Measurements from ENCODE around the gene YIPF3.

The YIPF3 gene

GRCh38 chr6:43491750-43492661 lies 24.7 kb downstream of the YIPF3 start:
- DNase-seq: no peak

- DNase-seq: no peak
Observed at GRCh38 chr6:43490523-43490939, 26.2 kb downstream of the YIPF3 start.

GRCh38 chr6:43489277-43490072 lies 27.3 kb downstream of the YIPF3 start:
- DNase-seq: no peak

GRCh38 chr6:43488667-43489276 lies 28.0 kb downstream of the YIPF3 start:
- DNase-seq: no peak

- DNase-seq: no peak
Observed at GRCh38 chr6:43481591-43482236, 35.0 kb downstream of the YIPF3 start.

- DNase-seq: no peak
Observed at GRCh38 chr6:43481075-43481474, 35.7 kb downstream of the YIPF3 start.

GRCh38 chr6:43478008-43478372 lies 38.7 kb downstream of the YIPF3 start:
- DNase-seq: no peak

GRCh38 chr6:43477235-43478007 lies 39.3 kb downstream of the YIPF3 start, which contains the start of gene TJAP1:
TSS of gene TJAP1 (plus strand) at chr6:43477570. CDS start at chr6:43499002, 21,432 bp downstream.
- DNase-seq: peak; percentile 85 to 95

GRCh38 chr6:43476746-43477145 lies 40.0 kb downstream of the YIPF3 start:
- DNase-seq: no peak

- DNase-seq: no peak
Observed at GRCh38 chr6:43475516-43475915, 41.2 kb downstream of the YIPF3 start.

GRCh38 chr6:43472515-43472914 lies 44.2 kb downstream of the YIPF3 start:
- no peak for DNase-seq

GRCh38 chr6:43471399-43471798 lies 45.3 kb downstream of the YIPF3 start:
- no peak for DNase-seq

- DNase-seq: no peak
Observed at GRCh38 chr6:43469947-43470346, 46.8 kb downstream of the YIPF3 start.

- DNase-seq: no peak
Observed at GRCh38 chr6:43468748-43469681, 47.7 kb downstream of the YIPF3 start.

- DNase-seq: no peak
Observed at GRCh38 chr6:43468240-43468639, 48.5 kb downstream of the YIPF3 start.

- DNase-seq: no peak
Observed at GRCh38 chr6:43467752-43468151, 49.0 kb downstream of the YIPF3 start.

GRCh38 chr6:43467265-43467664 lies 49.5 kb downstream of the YIPF3 start:
- DNase-seq: peak in 1 of 2 donors; percentile 8

GRCh38 chr6:43465948-43466347 lies 50.8 kb downstream of the YIPF3 start:
- peak; percentile 38 to 76 for DNase-seq

GRCh38 chr6:43464337-43464736 lies 52.4 kb downstream of the YIPF3 start:
- DNase-seq: no peak

GRCh38 chr6:43461936-43462335 lies 54.8 kb downstream of the YIPF3 start:
- no peak for DNase-seq
